Lung microvascular endothelial cell (primary cell): ENCODE results near the gene CPT1A. TPM values are rescaled to one million over a fixed set of nuclear protein-coding genes. Genes with fewer than 3 reads are reported as not detected.

Experiments
- DNase-seq, 2 donors: peaks; one replicate each; pipeline versions ENCODE4 v3.0.0 to v3.0.0-alpha.2; 2010; ENCODE audit warnings: low read depth in 2 of 2
- total RNA-seq: library from RNA; depleted of rRNA; stranded (reverse); fragments of >200 nt; gene quantifications from 2 replicates; pipeline ENCODE4 v1.2.1, GENCODE V29; 2014

Gene CPT1A
- total RNA-seq, 1 donor from 2014 or later, result 115 TPM

GRCh38 chr11:68798221-68798813 lies 43.4 kb downstream of the CPT1A start:
- peak; percentile 32 to 58 for DNase-seq

- no peak for DNase-seq
Measured at GRCh38 chr11:68796801-68797200, 44.9 kb downstream of the CPT1A start.

- DNase-seq, result no peak
Measured at GRCh38 chr11:68792400-68792966, 49.2 kb downstream of the CPT1A start.

DNA sequence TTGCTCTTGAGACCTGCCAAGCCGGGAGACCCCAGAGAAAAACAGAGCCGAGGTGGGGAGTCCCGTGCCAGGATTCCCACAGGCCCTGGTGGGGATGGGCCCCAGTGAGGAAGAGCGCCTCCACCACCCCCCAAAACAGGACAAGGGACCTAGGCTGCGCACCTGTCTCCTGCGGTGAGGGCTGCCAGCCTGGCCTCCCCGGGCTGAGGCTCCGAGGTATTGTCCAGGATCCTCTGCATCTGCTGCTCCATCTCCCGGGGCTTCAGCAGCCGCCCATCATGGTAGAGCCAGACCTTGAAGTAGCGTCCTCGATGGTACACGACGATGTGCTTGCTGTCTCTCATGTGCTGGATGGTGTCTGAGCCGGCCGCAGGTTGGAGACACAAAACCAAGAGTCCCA lies 57.1 kb downstream of the CPT1A start:
- no peak for DNase-seq

DNA sequence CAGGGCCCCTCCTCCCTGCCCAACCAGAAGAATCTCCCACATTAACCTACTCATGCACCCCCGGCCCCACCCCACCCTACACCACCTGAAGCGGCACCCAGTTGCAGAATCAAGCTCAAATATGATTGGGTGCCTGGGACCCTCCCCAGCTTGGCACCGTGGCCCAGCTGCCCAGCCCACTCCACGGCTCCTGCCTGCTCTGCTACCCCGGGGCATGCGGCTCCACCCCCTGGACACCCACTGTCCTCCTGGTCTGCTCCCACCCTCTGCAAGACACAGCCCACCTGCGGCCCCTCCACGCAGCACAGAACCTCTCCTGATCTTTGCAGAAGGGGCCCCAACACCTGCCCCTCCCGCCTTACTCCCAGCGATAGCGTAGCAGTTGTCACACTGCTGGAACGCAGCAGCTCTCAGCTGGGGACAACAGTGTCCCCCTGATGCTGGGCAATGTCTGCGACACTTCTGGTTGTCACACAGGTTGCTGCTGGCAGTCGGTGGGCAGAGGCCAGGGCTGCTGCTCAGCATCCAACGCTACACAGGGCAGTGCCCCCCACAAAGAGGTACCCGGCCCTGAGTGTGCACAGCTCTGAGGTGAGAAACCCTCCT lies 58.4 kb downstream of the CPT1A start:
- DNase-seq, result no peak

- DNase-seq, result no peak
Measured at GRCh38 chr11:68782711-68783110, 59.0 kb downstream of the CPT1A start.

- peak; percentile 32 to 37 for DNase-seq
Measured at GRCh38 chr11:68780829-68781228, 60.9 kb downstream of the CPT1A start.

DNA sequence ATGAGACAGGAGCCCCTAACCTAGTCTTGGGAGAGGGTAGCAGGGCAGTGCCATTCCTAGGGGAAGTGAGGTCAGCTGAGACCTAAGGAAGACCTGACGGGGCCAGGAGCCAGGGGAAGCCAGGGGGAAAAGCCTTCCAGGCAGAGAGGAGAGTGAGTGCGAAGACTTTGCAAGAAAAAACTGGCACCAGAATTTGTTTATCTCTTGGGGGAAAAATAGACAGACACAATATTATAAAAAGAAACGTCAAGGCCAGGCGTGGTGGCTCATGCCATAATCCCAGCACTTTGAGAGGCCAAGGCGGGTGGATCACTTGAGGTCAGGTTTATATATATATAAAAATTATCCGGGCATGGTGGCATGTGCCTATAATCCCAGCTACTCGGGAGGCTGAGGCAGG lies 63.5 kb downstream of the CPT1A start:
- no peak for DNase-seq

GRCh38 chr11:68776442-68777235 lies 65.1 kb downstream of the CPT1A start:
- no peak for DNase-seq

DNA sequence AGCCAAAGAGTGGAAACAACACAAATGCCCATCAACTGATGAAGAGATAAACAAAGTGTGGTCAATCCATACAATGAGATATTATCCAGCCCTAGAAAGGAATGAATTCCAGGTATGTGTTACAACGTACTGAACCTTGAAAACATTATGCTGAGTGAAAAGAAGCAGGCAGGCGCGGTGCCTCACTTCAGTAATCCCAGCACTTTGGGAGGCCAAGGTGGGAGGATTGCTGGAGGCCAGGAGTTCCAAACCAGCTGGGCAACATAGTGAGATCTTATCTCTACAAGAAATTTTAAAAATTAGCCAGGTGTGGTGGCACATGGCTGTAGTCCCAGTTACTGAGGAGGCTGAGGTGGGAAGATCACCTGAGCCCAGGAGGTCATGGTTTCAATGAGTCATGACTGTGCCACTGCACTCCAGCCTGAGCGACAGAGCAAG lies 65.7 kb downstream of the CPT1A start:
- DNase-seq, result no peak

- no peak for DNase-seq
Measured at GRCh38 chr11:68774194-68774585, 67.5 kb downstream of the CPT1A start.

DNA sequence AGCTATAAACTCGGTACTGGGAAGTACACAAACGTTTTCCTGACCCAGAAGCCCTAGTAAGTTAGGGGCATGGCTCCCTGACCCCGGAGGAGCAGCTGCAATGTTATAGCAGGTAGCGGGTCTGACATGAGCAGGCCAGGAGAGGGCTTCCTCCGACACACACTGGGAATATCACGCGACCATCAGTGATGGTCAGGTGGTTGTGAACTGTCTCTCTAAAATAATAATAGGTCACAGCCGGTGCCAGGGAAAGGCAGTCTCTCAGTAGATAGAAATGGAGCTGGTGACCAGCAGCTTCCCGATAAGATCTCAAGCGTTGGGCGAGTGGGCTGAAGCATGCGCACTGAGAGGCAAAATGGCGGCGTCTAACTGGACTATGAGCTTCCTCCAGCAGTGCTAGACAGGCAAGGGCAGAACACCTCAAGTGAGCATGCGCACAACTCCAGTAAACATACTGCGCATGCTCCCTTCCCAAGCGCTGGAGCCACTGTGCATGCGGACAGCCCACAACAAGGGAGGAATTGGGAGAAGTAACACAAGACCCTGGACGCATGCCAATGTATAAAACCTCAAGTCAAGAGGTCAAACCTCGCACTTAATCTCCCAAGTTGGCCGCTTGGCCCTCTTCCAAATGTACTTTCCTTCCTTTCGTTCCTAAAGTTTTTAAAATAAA lies 68.1 kb downstream of the CPT1A start:
- DNase-seq, result peak in 1 of 2 donors; percentile 53

DNA sequence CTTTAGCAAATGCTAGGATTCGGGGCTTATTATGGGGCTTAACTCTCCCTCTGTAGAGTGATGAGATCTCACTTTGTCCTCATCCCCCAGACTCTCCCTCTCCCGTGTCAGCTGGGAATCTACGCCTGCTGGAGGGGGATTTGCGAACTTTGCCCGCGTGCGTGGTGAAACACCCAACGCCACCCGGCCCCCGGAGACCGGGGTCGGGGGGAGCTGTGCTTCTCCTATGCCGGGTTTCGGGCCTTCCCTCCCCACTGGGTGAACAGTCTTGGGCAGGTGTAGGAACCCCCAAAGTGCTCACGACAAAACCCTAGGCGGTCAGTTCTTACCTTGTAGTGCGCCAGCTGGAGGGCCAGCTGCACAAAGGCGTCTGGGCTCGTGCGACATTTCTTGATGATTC lies 68.8 kb downstream of the CPT1A start:
- no peak for DNase-seq

- DNase-seq, result no peak
Measured at GRCh38 chr11:68770781-68771180, 70.9 kb downstream of the CPT1A start.

- DNase-seq, result peak in 1 of 2 donors; percentile 37
Measured at GRCh38 chr11:68767672-68768071, 74.0 kb downstream of the CPT1A start.

DNA sequence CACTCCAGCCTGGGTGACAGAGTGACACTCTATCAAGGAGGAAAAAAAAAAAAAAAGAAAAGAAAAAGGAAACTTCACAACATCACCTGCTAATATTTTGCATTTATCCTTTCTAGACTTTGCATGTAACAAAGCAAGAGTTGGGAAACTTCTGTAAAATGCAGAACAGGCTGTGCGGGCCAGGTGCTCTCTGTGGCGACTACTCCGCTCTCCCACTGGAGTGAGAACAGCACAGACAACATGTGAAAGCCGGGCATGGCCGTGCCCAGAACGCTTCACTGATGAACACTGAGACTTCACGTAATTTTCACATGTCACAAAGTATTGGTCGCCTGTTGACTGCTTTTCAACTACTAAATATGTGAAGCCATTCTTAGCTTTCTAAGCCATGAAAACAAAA lies 74.9 kb downstream of the CPT1A start:
- DNase-seq, result no peak

GRCh38 chr11:68764746-68765145 lies 77.0 kb downstream of the CPT1A start:
- DNase-seq, result no peak

GRCh38 chr11:68763926-68764657 lies 77.6 kb downstream of the CPT1A start:
- no peak for DNase-seq

DNA sequence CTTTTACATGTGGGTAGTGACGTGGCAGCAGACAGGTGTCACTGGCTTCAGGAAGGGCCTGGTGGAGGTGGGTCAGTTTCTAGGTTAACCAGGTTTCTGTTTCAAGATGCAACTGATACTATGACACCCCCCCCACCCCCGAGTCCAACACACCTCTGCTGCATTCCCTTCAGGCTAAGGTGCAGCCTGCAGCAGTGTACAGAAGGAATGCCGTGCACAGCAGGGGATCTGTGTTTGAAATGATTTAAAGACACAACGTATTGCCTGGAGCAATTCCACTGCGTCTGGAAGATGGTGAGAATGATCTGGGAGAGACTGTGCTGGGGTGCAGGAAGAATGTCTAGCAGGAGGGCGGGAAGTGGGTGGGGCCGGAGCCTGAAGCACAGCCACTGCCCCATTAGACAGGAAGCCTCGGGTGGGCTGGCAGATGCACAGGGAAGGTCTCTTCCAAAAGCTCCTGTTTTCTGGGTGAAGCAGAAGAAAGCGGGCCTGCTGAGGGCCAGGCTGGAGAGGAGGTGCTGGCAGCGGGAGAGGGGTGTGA lies 78.5 kb downstream of the CPT1A start:
- no peak for DNase-seq

GRCh38 chr11:68762481-68762880 lies 79.2 kb downstream of the CPT1A start:
- DNase-seq, result no peak

- DNase-seq, result no peak
Measured at GRCh38 chr11:68761801-68762200, 79.9 kb downstream of the CPT1A start.
